GM18517 (cell line): ENCODE data around the gene LIPI.
"Not testable (repeated sequence)": the region's sequence is repeated elsewhere in the genome, so short reads cannot be mapped to it uniquely, and the experiment has no call there.

ENCODE experiments used
- ATAC-seq: cut with Tn5 transposase; IDR thresholded peaks from one replicate; pipeline ENCODE4 v1.9.1; 2021; ENCODE audit warnings: mild to moderate bottlenecking, moderate library complexity; ENCODE audit not compliant: unreplicated experiment

LIPI gene

DNA sequence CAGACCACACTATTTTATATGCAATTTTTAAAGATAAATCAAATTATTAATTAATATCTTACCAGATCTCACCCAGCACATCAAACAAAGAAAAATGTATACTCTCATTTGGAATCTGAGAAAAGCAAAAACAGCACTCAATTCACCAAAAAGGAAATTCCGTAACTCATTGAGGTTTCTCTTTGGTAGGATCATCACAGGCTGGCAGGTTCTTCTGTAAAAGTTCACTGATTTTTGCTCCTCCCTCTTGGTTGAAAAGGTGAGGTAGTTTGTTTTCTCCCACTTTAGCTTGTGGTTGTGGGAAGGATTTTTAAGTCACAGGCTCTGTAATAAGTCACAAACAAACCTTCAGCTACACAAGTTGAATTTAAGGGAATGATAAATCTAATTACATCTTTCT lies at the start of gene LIPI:
TSS of gene LIPI (minus strand) at position 218 of the 400 bp plus-strand sequence. CDS start at position 108, 110 bp downstream.
- ATAC-seq: no peak

DNA sequence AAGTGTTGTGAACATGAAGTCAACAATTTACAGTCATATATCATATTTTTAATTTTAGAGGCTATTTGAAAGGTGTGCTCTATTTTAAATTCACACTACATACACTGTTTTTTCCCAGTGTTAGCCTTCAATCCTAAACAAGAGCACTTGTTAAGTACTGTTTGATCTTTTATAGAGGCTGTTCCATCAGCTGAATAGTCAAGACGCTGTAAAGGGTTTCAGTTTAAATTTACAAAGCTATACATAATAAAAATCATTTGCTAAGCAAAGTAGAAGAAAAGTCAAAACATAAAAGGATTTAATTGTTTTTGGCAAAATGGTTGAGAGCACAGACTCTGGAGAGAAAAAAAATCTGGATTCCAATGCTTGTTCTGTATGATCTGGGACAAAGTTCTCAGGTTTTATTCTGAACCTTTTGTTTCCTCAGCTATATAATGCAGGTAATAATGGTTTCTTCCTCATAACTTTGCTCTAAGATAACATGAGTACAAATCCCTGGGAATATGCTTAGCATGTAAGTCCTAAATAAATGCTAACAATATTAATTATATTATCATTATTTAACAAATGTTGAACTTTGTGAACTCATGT lies 49.5 kb upstream of the LIPI start:
- ATAC-seq: no peak

DNA sequence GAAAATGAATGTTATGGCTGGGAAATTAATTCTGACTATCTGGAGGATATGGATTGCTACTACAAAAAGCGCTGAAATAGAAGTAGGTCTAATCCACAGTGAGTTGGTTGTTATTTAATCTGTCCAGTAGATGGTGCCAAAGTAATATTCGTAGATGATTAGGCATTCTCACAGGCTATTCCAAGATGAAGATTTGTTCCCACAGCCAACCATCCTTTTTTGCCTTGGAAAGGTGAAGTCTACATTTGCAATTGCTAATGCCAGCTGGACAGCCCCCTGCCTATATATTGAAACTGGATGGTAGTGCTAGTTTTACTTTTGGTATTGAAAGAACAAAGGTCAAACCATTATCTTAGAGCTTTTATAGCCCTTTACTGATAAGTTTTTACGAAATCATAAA lies 49.0 kb upstream of the LIPI start:
- peak; percentile 73 for ATAC-seq

DNA sequence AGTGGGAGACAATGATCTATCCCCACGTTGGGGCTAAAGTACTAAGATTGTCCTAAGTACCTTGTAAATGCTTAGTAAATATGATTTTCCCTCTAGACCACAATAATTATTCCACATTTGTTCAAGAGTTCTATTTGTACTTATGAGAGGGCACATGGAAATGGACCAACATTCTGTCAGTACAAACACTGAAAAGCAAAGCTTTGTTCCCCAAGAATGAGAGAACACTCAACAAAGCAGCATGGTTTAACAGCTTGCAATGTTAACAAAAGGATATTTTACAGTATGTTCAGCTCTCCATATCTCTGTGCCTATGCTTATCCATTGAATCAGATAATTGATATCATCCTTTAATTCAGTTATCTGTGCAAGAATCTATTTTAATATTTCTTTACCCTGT lies 40.6 kb upstream of the LIPI start:
- ATAC-seq: no peak

DNA sequence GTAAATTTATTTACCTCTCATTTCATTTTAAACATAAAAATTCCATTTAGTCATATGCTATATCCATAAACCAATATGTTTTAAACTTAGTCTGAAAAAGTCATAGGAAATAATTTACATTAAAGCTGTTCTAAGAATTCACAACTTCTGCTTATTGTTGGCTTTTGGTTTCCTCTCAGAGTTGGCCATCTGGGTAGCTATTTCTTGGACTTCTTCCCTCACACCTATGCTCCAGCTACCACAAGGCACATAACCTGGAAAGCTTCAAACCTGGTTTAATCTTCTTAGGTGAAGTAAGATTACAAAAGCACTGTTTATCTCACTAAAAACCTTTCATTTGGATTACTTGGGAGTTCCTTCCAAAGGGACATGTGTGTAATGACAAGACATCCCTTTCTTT lies 35.0 kb upstream of the LIPI start:
- ATAC-seq: no peak

DNA sequence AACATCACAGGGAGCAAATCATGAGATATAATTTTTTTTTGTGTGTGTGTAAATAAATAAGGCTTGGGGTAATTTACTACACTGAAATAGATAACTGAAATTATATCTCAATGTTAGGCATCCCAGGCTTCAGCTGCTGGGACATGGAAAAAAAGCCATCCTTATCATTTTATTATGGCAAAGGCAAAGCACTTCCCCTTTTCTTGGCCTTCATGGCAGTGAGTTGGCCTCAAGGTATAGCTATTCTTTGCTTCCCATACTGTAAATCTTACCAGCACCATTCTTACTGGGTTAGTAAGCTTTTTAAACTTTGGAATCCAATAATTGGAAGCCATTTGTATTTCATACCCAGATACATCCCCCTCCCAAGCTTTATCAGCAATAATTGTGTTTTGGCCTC lies 34.2 kb upstream of the LIPI start:
- ATAC-seq: no peak

DNA sequence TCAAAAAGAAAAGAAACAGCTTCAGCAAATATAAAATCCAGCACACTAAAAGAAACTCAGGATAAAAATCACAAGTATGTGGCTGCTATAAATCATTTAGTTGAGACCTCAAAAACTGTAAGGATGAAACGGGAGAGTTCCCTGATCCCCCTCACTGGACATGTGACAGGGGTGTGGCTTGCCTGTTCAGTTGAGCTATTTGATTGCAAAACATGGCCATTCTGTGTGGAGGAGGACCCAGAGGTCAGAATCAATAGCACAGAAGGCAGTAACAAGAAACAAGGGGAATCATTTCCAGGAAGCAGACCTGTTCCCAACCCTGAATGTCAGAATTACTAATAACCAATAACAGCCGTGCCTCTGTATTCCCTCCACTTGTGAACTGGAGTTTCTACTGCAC lies 33.1 kb upstream of the LIPI start:
- no peak for ATAC-seq

DNA sequence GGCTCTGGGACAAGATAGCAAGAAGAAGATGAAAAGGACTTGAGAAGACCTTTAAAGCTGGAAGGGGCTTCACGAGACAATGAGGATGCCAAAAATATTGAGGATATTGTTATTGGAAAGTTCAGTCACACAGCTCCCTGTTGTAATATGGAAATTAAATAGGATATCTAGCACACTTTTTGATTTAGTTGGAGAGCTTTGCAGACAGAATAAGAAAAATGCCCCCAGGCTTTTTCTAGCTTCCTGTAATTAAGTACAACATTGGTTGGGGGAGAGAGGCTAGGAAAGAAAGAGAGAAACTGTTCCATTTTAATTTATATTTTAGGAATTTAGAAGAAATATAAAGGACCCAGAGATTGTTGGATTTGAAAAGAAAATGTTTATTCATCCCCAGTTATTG lies 32.7 kb upstream of the LIPI start:
- ATAC-seq: no peak

DNA sequence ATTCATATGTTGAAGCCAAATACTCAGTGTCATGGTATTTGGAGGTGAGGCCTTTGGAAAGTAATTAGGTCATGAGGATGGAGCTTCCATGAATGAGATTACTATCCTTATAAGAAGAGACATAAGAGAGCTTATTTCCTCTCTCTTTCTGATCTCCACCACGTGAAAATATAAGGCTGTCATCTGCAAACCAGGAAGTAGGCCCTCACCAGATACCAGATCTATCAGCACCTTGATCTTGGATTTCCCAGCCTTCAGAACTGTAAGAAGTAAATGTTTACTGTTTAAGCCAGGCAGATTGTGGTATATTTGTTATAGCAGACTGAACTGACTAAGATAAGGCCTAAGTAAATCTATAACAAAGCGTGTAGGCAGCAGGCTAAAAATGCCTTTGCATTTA lies 30.5 kb upstream of the LIPI start:
- ATAC-seq: no peak

DNA sequence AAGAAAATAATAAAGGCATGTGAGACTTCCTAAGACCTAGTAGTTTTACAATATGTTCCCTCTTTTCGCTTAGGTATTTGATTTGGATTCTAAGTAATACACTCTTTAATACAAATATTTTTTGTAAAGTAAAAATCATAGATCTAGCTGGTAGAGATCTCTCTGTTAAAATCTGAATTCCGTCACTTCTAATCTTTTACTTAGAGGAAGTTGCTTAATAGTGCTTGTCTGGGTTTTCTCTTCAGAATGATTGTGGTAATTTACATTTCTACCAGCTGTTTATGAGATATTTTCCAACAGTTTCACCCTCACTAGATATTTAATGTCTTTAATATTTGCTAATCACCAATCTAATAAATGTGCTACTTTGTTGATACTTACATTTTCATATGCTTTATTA lies 28.5 kb upstream of the LIPI start:
- no peak for ATAC-seq

DNA sequence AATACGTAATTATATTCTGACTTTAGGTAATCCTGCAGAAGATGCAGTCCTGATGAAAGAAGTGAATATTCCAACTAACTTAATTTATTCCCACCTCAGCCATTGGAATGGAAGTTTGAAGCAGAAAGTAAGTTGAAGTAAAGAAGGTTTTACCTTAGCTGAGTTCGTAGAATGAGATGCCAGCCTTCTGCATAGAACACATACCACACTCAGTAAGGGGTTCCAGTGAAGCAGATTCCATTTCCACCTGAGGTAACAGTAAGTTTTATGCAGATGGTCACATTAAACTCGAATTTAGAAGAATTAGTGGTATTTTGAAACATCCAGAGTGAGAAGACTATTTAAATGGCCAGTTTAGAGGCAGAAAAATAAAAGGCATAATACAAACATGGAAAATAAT lies 25.4 kb upstream of the LIPI start:
- no peak for ATAC-seq

DNA sequence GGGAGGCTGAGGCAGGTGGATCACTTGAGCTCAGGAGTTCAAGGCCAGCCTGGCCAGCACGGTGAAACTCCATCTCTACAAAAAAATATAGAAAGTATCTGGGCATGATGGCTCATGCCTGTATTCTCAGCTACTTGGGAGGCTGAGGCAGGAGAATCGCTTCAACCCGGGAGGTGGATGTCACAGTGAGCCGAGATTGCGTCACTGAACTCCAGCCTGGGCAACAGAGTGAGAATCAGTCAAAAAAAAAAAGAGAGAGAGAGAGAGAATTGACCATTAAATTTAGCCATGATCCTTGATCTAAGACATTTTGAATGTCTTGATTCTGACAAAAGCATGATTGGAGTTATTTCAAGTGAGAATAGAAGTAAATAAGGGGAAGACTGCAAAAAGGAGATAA lies 24.3 kb upstream of the LIPI start:
- ATAC-seq: no peak

DNA sequence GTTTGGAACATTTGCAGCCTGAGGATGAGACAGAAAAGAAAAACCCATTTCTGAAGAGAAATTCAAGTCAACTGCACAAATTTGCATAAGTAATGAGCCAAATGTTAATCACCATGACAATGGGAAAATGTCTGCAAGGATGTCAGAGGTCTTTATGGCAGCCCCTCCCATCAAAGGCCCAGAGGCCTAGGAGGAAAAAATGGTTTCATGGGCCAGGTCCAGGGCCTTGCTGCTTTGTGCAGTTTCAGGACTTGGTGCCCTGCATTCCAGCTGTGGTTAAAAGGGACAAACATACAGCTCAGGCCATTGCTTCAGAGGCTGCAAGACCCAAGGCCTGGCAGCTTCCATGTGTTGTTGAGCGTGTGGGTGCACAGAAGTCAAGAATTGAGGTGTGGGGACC lies 18.6 kb upstream of the LIPI start:
- no peak for ATAC-seq

DNA sequence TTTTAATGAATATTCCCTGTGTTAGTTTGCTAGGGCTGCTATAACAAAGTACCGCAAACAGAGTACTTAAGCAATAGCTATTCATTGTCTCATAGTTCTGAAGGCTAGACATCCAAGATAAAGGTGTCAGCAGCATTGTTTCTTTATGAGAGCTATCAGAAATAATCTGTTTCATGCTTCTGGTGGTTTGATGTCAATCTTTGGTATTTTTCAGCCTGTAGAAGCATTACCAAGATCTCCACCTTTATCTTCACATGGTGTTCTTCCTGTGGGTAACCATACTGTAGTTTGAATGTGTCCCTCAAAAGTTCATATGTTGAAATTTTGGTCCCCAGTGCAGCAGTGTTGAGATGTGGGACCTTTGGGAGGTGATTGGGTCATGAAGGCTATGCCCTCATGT lies 12.6 kb upstream of the LIPI start:
- no peak for ATAC-seq

DNA sequence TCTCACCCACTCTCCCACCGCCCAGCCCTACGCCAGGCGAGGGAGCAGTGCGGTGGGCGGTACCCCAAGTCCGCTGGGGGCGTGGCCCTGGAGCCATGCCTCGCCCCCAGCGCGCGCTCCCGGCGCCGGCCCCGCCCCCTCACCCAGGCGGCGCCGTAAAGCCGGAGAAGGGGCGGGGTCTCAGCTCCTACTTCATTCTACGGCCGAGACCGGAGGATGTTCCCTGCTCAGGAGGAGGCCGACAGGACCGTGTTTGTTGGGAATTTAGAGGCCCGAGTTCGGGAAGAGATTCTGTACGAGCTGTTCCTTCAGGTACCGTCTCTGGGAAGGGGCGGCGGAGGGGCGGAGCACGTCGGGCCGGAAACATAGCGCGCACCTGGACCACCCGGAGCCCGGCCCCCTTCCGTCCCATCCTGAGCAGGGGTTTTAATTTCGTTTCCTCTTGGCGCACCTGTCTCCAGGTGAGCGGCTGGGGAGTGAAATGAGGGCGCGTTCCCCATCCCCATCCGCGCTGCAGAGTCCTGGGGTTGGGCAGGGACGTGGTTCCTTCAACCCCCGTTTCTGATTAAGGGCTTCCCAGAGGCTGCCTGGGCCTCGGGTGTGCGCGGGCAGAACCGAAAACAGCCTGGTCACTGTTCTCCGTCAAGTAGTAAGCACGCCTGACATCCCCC lies 5.4 kb upstream of the LIPI start, which contains the start of gene RBM11:
TSS of gene RBM11 (plus strand) at position 187 of the 671 bp plus-strand sequence. CDS start at position 217, 30 bp downstream.
- peak; percentile 80 for ATAC-seq

DNA sequence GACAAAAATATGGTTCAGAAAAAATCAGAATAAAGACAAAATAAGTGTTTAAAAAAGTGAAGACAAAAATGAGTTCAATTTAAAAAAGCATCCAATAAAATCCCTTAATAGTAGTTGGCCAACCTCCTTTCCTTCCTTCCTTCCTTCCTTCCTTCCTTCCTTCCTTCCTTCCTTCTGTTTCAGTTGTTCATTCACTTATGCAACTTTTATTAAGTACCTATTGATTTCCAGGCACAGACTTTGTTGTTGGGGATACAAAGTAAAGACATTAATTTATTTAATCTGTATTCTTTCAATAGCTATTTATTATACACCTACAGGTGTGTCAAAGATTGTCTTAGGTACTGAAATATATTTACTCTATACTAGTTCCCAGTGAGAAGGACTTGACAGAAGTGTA lies 2.4 kb upstream of the LIPI start:
- no peak for ATAC-seq

DNA sequence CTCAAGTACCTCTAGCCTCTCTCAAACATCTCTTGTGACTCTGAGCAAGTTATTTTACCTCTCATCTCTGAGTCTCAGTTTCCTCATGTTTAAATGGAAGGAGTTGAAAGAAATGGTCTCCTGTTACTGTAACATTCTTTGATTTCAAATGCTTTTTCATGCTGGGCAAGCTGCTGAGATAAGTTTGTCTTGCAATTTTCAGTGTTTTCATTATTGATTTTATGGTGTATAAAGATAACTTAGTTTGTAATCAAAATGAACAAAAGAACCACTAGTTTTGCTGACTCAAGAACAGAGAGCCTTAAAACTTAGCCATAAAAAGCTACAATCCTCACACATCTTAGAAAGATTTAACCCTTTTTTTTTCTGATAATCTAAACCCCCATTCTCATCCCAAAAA lies 4.5 kb downstream of the LIPI start:
- no peak for ATAC-seq

DNA sequence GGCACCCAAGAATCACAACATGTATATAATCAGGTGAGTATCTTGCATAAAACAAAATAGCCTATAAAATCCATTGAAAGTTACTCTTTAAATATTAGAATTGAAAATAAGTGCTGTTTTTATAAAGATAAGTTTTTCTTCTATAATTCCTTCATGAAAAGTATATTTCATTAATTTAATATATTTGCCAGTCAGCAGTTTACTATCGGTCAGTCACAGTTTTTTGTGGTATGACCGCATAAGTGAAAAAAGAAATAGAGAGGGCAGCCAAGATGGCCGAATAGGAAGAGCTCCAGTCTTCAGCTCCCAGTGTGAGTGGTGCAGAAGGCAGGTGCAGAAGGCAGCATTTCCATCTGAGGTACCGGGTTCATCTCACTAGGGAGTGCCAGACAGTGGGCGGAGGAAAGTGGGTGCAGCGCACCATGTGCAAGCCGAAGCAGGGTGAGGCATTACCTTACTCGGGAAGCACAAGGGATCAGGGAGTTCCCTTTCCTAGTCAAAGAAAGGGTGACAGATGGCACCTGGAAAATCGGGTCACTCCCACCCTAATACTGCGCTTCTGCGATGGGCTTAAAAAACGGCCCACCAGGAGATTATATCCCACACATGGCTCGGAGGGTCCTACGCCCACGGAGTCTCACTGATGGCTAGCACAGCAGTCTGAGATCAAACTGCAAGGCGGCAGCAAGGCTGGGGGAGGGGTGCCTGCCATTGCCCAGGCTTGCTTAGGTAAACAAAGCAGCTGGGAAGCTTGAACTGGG lies 44.1 kb downstream of the LIPI start:
- not testable (repeated sequence) for ATAC-seq

DNA sequence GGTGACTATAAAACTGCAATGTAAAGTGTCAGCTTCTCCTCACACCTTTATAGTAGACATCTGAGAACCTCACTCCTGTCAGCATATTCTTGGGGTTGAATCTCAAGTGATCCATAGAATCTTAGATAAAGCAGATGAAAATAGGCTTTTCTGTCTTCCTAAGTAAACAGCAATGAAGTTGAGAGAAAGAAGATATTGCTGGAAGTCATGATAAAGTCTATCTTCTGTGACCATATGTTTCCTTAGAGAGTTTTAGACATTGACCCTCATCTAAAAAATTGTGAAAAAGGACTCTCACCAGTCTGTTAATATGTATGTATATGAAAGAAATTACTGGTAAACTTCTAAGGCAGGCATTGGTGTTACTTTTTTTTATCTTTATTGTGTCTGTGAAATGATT lies 66.8 kb downstream of the LIPI start:
- no peak for ATAC-seq

DNA sequence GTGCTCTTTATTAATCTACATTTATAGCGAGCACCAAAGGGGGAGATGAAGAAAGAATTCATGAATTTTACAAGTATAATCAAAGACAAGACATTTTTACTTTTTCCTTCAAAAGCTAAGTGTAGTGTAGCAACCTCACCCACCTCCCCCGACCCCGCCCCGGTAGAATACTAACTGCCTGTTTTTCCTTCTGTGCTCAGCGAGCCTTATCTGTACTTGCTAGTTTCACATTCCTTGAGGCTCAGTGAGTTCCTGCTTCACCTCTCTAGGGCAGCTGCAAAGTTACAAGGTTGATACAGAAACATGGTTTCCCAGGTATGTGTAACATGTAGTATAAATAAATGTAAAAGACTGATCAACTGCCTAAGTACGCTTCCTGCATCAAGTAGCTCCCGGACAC lies 86.5 kb downstream of the LIPI start:
- ATAC-seq: no peak

DNA sequence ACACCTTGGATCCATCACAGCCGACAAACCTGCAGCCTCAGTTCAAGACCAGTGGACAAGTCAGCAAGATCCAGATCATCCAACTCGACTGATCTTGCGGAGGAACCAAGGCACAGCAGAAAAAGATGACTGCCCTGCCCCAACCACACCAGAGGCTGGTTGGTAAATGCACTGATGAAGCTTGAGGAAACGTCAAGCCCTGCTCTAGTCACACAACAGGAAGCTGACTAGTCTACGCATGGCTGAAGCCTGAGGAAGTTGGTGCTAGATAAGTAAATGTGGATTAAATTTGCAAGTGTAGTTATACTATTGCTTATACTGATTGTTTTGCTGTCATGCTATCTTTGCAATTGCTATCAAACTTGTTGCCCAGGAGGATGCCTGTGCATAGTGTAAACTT lies 89.0 kb downstream of the LIPI start:
- ATAC-seq: no peak

DNA sequence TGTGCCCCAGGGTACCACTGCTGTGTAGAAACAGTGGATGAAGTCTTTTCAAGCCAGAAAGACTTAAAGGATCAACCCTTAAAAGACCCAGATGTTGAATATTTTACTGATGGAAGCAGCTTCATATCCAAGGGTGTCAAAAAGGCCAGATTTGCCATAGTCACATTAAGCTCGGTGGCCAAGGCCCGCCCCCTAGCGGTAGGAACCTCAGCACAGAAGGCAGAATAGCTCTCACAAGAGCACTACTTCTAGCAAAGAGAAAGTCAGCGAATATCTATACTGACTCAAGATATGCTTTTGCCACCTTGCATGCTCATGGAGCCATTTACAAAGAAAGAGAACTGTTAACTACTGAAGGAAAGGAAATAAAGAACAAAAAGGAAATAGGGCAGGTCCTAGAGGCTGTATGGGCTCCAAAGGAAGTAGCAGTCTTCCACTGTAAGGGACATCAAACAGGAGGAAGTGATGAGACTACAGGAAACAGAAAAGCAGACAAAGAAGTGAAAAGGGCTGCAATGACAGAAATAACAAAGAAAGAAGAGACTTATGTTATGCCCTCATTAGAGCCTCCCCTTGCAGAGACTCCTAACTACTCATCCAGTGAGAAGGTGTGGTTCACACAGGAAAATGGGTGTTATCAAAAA lies 90.5 kb downstream of the LIPI start:
- peak; percentile 66 for ATAC-seq
